Thoracic aorta (tissue), 2 donors: Measurements from ENCODE around the gene SHISA6. TPM values are rescaled to one million over a fixed set of nuclear protein-coding genes. Genes with fewer than 3 reads are reported as not detected.

Experiments used
- ATAC-seq: fragments of 150-250 bp; one replicate; pipeline ENCODE4 v1.8.0; 2017; ENCODE audit warnings: low read depth; ENCODE audit not compliant: insufficient number of reproducible peaks, low FRiP score
- DNase-seq: peaks from one replicate; pipeline ENCODE4 v3.0.0-alpha.2; 2020; ENCODE audit warnings: low spot score
- H3K27ac ChIP-seq, 2 donors: fragments of 200-600 bp; sonication (generic); 1 replicate in 1 of 2; 2 replicates in 1 of 2; pipeline ENCODE4 v1.5.1; 2016; ENCODE audit warnings: mild to moderate bottlenecking in 2 of 2, moderate library complexity in 2 of 2
- H3K27me3 ChIP-seq: fragments of 200-600 bp; sonication (generic); replicated peaks from 2 replicates; pipeline ENCODE4 v1.6.0; 2016; ENCODE audit warnings: mild to moderate bottlenecking; ENCODE audit not compliant: insufficient read depth
- H3K36me3 ChIP-seq: fragments of 200-600 bp; sonication (generic); one replicate; pipeline ENCODE4 v1.5.1; 2016
- H3K4me1 ChIP-seq, 2 donors: fragments of 200-600 bp; sonication (generic); 1 replicate in 1 of 2; 2 replicates in 1 of 2; pipeline versions ENCODE4 v1.5.1 to v1.6.0; 2016; ENCODE audit warnings: low read depth in 2 of 2, mild to moderate bottlenecking in 1 of 2; ENCODE audit not compliant: control insufficient read depth in 1 of 2
- H3K4me3 ChIP-seq: fragments of 200-600 bp; sonication (generic); 2 replicates; pipeline ENCODE4 v1.5.1; 2016; ENCODE audit warnings: mild to moderate bottlenecking
- H3K9me3 ChIP-seq: fragments of 200-600 bp; sonication (generic); 2 replicates; pipeline ENCODE4 v1.5.1; 2016
- total RNA-seq, 2 donors: library from RNA; depleted of rRNA; stranded (reverse); fragments of >200 nt; gene quantifications; one replicate each; pipeline versions ENCODE4 v1.1.0 to v1.2.3, GENCODE V29; 2016
- TF ChIP-seq, protein P1 (sequence below): fragments of 200-600 bp; sonication (generic); IDR thresholded peaks from one replicate; pipeline ENCODE4 v1.5.1; 2019; ENCODE audit warnings: antibody characterized with exemption

The SHISA6 gene
- total RNA-seq, 2 donors from 2014 or later = under 0.01 TPM; not detected in 1

DNA sequence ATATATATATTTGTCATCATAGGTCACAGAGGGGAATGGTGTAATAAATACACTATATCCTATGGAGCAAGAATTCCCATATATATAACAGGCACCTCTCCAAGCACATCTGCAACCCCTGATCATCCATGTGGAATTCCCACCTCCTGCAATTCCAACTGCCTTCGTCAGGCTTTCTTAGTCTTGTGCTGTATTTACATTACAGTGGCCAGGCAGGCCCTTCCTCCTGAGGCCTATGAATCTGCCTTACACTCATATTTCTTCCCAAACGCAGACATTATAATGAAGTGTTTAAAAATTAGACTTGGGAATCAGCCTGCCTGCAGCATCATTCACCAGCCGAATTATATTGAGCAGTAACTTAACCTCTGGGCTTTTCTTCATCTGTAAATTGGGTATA lies 338.0 kb downstream of the SHISA6 start:
- Histone ChIP-seq H3K27ac (no peak overlapping the region), H3K36me3 (no peaks in the 10 kb centered on the region), H3K4me3 (no peak overlapping the region), H3K27me3 (no peaks in the 10 kb centered on the region), H3K4me1 (no peaks in the 10 kb centered on the region), H3K9me3 (no peaks in the 10 kb centered on the region)
- ATAC-seq = no peak
- DNase-seq = no peak
- TF ChIP-seq, protein P1, sequence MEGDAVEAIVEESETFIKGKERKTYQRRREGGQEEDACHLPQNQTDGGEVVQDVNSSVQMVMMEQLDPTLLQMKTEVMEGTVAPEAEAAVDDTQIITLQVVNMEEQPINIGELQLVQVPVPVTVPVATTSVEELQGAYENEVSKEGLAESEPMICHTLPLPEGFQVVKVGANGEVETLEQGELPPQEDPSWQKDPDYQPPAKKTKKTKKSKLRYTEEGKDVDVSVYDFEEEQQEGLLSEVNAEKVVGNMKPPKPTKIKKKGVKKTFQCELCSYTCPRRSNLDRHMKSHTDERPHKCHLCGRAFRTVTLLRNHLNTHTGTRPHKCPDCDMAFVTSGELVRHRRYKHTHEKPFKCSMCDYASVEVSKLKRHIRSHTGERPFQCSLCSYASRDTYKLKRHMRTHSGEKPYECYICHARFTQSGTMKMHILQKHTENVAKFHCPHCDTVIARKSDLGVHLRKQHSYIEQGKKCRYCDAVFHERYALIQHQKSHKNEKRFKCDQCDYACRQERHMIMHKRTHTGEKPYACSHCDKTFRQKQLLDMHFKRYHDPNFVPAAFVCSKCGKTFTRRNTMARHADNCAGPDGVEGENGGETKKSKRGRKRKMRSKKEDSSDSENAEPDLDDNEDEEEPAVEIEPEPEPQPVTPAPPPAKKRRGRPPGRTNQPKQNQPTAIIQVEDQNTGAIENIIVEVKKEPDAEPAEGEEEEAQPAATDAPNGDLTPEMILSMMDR = no peak

DNA sequence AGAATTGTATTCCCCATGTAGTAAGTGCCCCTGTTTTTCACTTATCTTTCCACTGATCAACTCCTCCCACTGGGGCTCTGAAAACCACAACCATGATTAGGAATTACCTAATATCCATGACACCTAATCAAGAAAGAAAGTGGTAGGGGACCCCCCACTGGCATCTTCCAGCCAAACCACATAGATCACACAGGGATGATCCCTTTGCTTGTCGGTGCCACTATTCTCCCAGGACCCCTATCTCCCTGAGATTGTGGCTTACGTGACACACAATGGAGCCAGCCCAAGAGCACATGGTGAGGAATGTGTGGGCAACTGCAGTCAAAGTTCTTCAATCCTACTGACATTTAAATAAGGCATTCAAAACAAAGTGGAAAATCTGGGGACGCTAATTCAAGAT lies 339.7 kb downstream of the SHISA6 start:
- H3K36me3 ChIP-seq = no peaks in the 10 kb centered on the region
- no peak overlapping the region for H3K27ac ChIP-seq
- no peaks in the 10 kb centered on the region for H3K27me3 ChIP-seq
- no peaks in the 10 kb centered on the region for H3K9me3 ChIP-seq
- TF ChIP-seq, protein P1 = no peak
- ATAC-seq (no peak), DNase-seq (no peak)
- no peak overlapping the region for H3K4me3 ChIP-seq
- no peaks in the 10 kb centered on the region for H3K4me1 ChIP-seq

DNA sequence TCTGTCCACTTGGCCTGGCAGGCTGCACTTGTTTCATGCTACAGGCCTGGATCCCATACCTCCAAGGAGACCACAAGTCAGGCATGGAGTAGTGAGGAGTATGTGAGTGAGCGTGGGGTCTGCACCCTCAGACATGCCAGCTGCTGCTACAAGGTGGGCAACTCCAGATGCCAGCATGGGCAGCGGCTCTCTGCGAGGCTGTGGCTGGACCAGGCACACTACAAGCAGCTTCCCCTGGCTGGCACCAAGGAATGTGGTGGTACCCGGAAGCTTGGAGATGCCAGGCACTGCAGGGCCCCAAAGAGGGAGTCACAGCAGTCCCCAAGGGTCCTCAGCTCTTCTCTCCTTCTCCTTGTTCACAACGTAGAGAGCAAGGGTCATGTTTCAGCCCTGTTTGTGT lies 341.2 kb downstream of the SHISA6 start:
- H3K27me3 ChIP-seq = no peaks in the 10 kb centered on the region
- TF ChIP-seq, protein P1 = no peak
- no peak overlapping the region for H3K4me3 ChIP-seq
- H3K4me1 ChIP-seq = no peaks in the 10 kb centered on the region
- ATAC-seq (no peak), DNase-seq (no peak)
- no peak overlapping the region for H3K27ac ChIP-seq
- no peaks in the 10 kb centered on the region for H3K9me3 ChIP-seq
- no peaks in the 10 kb centered on the region for H3K36me3 ChIP-seq

DNA sequence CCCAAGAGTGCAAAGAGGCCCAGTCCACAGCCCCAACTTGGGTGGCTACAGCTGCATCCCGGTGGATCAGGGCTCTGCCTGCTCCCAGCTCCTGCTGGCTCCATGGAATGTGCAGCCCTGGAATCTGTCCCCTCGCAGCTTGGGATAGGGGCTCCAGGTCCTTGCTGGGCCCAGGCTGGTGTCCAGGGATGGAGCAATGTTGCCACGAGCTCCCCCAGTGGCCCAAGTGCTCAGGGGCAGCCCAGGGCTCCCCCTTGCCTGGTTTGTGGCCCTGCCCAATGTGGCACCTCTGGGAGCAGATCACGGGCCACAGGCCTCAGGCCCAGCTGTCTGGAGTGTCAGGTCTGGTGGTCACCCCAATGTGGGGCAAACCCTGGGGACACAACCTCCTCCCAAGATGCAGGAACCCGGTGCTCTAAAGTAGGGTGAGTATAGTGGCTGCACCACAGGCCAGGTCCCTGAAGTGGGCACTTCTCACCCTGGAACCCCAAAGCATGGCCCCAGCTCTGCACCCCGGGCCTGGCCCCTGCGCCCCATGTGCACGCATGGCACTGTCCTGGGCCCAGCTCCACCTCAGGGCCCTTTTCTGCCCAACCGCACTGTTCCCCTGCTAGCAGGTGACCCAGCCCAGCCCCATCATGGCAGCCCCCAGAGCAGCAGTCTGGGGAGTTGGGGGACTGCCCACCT lies 342.4 kb downstream of the SHISA6 start:
- TF ChIP-seq, protein P1 = no peak
- H3K27me3 ChIP-seq = no peaks in the 10 kb centered on the region
- no peaks in the 10 kb centered on the region for H3K4me1 ChIP-seq
- H3K36me3 ChIP-seq = no peaks in the 10 kb centered on the region
- ATAC-seq = no peak
- H3K4me3 ChIP-seq = no peak overlapping the region
- no peaks in the 10 kb centered on the region for H3K9me3 ChIP-seq
- DNase-seq = no peak
- H3K27ac ChIP-seq = no peak overlapping the region

DNA sequence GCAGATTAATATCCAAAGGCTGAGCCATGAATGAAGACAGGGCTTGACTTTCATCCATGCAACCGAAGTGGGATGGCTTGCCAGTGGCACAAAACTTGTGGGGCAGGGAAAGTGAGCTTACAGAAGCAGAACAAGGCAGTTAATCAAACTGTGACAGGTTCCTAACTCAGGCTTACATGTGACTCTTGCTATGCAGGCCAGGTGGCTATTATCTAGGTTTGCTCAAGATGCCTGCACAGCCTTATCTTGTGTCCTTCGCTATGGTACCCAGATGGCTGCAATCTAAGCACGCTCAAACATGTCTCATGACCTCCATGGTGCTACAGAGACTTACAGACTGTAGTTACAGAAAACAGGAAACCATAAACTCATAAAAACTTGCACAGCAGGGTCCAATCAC lies 348.7 kb downstream of the SHISA6 start:
- TF ChIP-seq, protein P1 = no peak
- no peaks in the 10 kb centered on the region for H3K36me3 ChIP-seq
- H3K9me3 ChIP-seq = no peaks in the 10 kb centered on the region
- H3K4me3 ChIP-seq = no peak overlapping the region
- no peak overlapping the region for H3K27ac ChIP-seq
- ATAC-seq = no peak
- no peaks in the 10 kb centered on the region for H3K4me1 ChIP-seq
- DNase-seq = no peak
- no peaks in the 10 kb centered on the region for H3K27me3 ChIP-seq
